Astrocyte of the cerebellum (primary cell): ENCODE results near the gene RUNX2.
"Not testable (repeated sequence)": the region's sequence is repeated elsewhere in the genome, so short reads cannot be mapped to it uniquely, and the experiment has no call there.

ENCODE experiments used
- DNase-seq: peaks from one replicate; pipeline ENCODE4 v3.0.0-alpha.2; 2011; ENCODE audit warnings: low read depth
- H3K4me3 ChIP-seq: 2 replicates; pipeline ENCODE4 v1.5.1; 2011; ENCODE audit warnings: mild to moderate bottlenecking, low read depth, low read length, moderate library complexity
- in situ Hi-C: cut with HindIII; loops from 2 replicates; pipeline ENCODE4 v1.10.0; 2017; ENCODE audit warnings: low sequenced_read_pairs
- TF ChIP-seq, protein P1 (sequence below): IDR thresholded peaks from 2 replicates; pipeline ENCODE4 v1.5.1; 2012; ENCODE audit warnings: low read length, low read depth, moderate library complexity, mild to moderate bottlenecking; ENCODE audit errors: missing control alignments

Gene RUNX2

DNA sequence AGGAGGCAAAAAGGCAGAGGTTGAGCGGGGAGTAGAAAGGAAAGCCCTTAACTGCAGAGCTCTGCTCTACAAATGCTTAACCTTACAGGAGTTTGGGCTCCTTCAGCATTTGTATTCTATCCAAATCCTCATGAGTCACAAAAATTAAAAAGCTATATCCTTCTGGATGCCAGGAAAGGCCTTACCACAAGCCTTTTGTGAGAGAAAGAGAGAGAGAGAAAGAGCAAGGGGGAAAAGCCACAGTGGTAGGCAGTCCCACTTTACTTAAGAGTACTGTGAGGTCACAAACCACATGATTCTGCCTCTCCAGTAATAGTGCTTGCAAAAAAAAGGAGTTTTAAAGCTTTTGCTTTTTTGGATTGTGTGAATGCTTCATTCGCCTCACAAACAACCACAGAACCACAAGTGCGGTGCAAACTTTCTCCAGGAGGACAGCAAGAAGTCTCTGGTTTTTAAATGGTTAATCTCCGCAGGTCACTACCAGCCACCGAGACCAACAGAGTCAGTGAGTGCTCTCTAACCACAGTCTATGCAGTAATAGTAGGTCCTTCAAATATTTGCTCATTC, at the start of gene RUNX2:
RUNX2 (plus strand) TSS at position 375 of the 567 bp plus-strand sequence. CDS start 397 bp downstream, outside the sequence.
- H3K4me3 ChIP-seq = peak within 1 kb of the TSS; percentile 68
- in situ Hi-C loops = loop anchor here (5.0 kb wide), 2 partner anchors 79 to 671 kb away; no protein-coding TSS in a partner anchor
- peak; percentile 97 for DNase-seq
- TF ChIP-seq, protein P1, sequence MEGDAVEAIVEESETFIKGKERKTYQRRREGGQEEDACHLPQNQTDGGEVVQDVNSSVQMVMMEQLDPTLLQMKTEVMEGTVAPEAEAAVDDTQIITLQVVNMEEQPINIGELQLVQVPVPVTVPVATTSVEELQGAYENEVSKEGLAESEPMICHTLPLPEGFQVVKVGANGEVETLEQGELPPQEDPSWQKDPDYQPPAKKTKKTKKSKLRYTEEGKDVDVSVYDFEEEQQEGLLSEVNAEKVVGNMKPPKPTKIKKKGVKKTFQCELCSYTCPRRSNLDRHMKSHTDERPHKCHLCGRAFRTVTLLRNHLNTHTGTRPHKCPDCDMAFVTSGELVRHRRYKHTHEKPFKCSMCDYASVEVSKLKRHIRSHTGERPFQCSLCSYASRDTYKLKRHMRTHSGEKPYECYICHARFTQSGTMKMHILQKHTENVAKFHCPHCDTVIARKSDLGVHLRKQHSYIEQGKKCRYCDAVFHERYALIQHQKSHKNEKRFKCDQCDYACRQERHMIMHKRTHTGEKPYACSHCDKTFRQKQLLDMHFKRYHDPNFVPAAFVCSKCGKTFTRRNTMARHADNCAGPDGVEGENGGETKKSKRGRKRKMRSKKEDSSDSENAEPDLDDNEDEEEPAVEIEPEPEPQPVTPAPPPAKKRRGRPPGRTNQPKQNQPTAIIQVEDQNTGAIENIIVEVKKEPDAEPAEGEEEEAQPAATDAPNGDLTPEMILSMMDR = no peak

DNA sequence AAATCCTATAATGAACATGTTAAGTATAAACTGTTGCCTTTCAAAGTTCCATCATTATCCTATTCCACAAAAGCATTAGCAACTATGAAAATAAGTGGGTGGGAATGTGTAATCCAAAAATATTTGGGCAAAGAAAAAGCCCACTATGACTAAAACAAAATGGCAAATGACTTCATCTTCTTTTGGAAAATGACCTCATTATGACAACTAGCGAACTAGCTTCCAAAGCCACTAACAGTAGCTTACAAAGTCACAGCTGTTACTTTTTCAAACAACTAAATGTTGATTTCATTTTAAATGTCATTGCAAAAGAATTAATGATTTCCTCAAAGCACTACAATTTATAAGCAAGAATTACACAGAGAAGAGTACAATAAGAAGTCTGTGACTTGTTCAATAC, 49.8 kb upstream of the RUNX2 start:
- TF ChIP-seq, protein P1 = no peak
- DNase-seq = no peak
- in situ Hi-C loops = no loop called here
- H3K4me3 ChIP-seq = no peak overlapping the region

- H3K4me3 ChIP-seq, DNase-seq, in situ Hi-C loops: not testable (repeated sequence)
These were observed 41.4 kb upstream of the RUNX2 start for GRCh38 chr6:45286707-45287106.

GRCh38 chr6:45289751-45290514, 38.2 kb upstream of the RUNX2 start:
- TF ChIP-seq, protein P1 = no peak
- in situ Hi-C loops = no loop called here
- DNase-seq = no peak
- no peak overlapping the region for H3K4me3 ChIP-seq

- H3K4me3 ChIP-seq = no peak overlapping the region
- in situ Hi-C loops = no loop called here
- TF ChIP-seq, protein P1 = no peak
- no peak for DNase-seq
These were observed 34.8 kb upstream of the RUNX2 start for GRCh38 chr6:45293306-45293705.

GRCh38 chr6:45294065-45294701, 33.9 kb upstream of the RUNX2 start:
- DNase-seq, H3K4me3 ChIP-seq, in situ Hi-C loops: not testable (repeated sequence)

DNA sequence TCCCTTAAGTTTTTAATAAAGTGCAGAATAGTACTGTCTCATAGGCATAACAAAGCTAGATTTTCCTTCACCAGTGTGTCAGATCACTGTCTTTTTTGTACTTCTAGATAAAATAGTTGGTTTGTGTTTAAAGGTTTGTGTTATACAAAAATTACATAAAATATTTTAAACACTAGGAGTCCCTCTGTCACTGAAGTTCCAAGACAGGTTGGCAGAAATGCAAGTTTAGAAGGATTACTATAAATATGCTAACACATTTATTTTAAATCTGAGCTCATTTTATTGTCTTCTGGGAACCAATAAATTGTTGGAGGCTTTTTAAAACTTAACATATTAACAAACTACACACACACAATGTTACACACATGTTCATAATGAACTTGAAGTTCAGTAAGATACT, 30.8 kb upstream of the RUNX2 start:
- H3K4me3 ChIP-seq = no peak overlapping the region
- TF ChIP-seq, protein P1 = no peak
- in situ Hi-C loops = no loop called here
- DNase-seq = no peak
